ENCODE results near the gene TM2D1.
"Not testable (repeated sequence)": the region's sequence is repeated elsewhere in the genome, so short reads cannot be mapped to it uniquely, and the experiment has no call there.

Gene TM2D1

DNA sequence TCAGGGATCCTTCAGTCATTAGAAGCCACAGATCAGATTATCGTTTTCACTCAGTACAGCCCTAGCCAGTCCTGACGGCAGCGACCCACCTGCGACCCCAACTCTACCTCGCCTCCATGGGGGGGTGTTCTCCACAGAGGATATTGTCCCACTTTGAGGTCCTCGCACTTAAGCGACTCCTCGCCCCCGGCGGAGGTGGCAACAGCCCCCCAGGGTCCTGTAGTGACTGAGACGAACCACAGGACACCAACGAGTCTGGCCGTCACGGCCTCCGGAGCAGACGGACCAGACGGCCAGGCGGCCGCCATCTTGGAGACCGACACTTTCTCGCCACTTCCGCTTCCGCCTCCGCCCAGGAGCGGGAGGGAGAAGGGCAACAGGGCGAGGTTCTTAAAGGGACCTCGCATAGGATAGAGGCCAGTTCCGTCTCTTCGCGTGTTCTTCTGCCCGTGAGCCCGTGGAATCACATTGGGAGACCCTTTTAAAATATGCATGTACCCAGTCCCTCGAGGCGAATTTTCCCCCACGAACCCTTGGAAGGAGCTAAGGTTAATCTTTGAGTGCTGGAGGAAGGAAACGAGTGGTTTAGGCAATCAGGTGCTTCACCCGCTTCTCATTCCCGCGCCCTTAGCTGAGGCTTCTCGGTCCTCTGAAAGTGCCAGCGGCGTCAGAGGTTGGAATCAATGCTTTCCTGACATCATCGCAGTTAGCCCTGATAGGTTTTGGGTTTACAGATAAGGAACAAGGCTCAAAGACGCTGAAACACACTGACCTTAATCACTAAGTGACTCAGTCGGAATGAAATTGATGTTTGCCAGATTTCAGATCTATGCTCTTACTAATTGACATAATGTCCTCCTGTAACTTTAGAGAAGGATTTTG lies at the start of gene TM2D1:
TM2D1 (minus strand) TSS at position 329 of the 882 bp plus-strand sequence; CDS start at position 308, 21 bp downstream.
- peak; percentile 86 for DNase-seq

DNA sequence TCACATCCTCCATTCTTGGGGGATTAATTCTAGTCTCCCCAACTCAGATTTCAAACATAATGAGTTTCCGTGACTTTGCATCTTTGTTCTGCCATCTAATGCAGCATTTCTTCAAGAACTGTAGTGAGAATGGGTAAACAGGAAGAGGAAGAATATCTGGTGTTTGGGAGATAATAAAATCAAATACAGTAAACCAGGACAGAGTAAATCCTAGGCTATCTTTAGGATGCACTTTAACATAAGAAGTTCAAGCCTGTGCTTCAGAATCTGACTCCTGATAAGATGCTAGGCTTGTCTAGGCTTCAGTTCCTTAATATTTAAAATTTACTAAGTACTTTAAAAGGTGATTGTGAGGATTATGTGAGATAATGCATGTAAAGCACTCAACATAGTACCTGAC lies 45.2 kb upstream of the TM2D1 start:
- no peak for DNase-seq

DNA sequence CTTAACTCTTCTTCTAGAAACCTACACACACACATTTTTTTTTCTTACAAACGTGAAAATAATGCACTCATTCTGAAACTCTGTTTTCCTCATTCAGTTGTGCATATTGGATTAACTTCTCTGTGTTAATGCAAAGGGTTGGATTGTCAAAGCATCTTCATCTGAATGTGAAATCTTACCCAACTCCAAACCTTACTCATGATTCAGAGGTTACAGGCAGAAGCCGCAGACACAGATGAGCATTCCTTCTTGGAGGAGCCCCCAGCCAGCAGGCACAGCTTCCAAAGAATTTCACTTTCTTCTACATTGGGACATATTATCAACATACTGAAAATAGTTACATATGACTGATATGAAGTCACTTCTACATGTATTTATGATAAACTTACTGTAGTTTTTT lies 33.0 kb upstream of the TM2D1 start:
- no peak for DNase-seq

DNA sequence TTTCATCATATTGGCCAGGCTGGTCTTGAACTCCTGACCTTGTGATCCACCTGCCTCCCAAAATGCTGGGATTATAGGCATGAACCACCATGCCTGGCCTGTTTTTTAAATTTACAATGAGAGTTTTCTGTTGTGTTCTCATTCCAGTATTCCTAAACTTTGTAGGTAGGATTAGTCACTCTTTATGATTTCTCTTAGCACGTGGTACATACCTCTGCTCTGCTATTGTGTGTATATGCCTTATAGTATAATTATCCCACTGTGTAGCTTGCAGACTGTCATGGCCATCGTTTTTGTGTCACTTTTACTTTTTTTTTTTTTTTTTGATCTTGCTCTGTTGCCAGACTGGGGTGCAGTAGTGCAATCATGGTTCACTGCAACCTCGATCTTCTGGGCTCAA lies 31.8 kb upstream of the TM2D1 start:
- no peak for DNase-seq

DNA sequence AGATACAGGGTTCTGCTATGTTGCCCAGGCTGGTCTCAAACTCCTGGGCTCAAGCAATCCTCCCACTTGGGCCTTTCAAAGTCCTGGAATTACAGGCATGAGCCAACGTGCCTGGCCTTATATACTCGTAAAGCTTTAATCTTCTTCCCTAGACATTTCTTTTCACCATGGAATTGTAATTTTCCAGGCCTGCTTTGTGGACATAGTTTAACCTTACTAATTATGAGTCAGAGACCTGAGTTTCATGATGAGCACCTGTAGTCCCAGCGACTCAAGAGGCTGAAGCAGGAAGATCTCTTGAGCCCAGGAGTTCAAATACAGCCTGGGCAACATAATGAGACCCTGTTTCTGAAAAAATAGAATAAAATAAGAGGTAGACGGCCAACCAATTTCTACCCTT lies 29.6 kb upstream of the TM2D1 start:
- DNase-seq = no peak

DNA sequence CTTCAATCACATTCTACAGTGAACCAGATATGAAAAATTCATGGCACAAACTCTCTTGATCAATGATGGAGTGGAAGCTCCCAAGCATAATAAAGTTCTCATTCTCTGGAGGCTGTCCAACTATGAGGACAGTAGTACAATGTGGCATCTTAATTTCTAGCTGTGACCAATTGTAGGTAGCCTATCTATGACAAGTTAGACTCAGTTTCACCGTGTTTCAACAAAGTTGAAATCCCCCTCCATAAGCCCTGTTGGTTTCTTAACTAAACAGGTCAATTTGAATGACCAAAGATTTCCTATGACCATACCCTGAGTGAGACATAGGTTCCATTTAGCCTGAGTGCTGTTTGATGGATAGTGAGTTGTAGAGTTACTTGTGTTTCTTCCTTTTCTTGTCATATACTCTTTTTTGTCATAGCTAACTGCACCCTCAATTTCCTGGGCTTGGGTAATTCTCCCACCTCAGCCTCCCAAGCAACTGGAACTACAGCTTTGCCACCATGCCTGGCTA lies 29.1 kb upstream of the TM2D1 start:
- no peak for DNase-seq

DNA sequence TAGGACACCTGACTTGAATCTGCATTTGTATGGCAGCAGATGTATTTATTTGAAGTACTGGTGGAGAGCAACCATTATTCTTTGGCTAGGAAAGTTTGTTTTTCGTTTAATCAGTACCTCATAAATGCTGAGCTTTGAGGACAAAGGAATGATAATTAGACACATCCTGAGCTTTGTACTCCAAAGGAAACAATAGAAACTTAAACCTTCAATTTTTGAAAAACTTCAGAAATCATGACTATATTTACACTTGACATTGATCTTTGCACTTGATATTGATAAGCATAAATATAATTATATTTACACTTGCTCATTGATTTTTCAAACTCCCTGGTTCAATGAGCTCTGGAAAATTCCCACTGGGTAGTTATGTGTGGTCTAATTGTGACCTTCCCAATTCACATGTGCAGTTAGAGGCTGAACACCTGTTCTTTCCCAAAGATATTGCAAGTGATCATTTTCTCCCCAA lies 28.0 kb upstream of the TM2D1 start:
- no peak for DNase-seq

DNA sequence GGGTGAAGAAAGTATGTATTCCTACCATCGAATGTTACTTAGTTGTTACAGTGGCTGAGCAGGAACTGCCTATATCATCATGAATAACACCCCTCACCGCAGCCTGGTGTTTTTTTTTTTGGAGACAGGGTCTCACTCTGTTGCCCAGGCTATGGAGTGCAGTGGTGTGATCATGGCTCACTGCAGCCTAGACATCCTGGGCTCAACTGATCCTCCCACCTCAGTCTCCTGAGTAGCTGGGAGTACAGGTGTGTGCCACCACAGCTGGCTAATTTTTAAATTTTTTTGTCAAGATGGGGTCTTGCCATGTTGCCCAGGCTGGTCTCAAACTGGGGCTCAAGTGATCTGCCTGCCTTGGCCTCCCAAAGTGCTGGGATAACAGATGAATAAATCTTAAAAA lies 24.6 kb upstream of the TM2D1 start:
- no peak for DNase-seq

DNA sequence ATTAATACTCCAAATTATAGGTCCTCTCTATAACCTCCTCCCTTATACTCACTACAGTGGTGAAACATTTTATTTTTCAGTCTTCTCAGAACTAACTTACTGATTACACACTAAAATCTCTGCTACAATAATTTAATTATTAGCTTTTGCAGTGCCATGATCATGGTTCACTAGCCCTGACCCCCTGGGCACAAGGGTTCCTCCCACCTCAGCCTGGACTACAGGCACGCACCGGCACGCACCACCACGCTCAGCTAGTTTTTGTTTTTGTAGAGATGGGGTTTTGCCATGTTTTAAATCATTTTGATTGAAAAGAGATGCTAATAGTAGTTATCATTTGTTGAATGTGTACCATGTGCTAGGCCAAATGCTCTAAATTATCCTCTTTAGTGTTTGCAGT lies 23.6 kb upstream of the TM2D1 start:
- DNase-seq = no peak

DNA sequence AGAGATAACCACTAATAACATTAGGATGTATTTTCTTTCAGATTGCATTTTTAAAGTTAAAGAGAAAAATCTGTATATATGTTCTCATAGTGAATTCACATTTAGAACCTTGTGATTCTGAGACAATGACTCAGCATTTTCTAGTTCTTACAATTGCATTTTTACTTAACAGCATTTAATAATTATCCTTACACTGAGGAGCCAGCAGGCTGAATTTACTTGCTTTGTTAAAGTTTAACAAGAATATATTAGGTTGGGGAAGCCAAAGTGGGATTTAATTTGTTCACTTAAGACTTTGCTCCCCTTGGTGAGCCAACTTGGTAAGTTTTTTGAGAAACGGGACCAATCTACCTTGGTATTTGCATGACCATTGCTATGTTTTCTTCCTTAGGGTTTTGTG lies 21.9 kb upstream of the TM2D1 start:
- DNase-seq = no peak

DNA sequence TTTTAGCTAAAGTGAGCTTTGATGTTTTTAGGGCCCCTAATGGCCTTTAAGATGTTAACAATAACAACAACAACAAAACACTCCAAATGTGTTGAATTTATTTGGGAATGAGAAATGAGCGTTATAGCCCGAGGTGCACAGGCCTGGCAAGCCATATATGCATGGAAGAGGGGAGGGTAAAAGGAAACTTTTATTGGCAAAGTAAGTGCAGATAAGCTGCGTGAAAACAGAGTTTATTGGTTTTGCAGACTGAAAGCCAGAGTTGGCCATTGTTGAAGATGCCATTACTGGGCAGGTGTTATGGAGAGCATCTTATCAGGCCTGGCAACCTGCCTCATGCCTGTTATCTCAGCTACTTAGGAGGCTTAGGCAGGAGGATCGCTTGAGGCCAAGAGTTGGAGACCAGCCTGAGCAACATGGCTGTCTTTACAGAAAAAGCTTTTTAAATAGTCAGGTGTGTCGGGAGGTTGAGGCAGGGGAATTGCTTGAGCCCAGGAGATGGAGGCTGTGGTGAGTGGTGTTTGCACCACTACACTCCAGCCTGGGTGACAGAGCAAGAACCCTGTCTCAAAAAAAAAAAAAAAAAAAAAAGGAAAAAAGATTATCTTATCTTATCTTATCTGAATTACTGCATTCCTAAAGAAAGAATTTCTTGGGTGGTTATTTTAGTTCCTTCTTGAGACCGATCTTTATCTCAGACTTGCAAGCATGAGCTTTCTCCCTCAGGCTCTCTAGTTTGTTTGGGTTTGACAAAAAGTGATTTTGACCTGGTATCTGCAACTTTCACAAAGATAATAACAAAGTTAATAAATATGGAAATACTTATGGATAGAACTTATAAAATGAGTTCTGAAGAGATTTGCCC lies 19.0 kb upstream of the TM2D1 start:
- no peak for DNase-seq

DNA sequence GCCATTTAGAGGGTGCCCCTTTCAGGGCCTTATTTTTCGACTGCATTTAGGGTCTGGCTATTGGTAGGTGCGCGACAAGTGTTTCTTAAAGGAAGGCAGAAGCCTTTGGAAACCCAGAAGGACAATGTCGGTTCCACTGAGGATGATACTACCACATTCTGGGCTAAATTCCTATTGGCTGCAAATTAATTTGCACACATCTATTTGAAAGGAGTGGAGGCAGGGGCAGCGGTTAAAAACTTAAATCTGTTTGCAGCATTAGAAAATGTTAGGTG lies 18.4 kb upstream of the TM2D1 start:
- no peak for DNase-seq

DNA sequence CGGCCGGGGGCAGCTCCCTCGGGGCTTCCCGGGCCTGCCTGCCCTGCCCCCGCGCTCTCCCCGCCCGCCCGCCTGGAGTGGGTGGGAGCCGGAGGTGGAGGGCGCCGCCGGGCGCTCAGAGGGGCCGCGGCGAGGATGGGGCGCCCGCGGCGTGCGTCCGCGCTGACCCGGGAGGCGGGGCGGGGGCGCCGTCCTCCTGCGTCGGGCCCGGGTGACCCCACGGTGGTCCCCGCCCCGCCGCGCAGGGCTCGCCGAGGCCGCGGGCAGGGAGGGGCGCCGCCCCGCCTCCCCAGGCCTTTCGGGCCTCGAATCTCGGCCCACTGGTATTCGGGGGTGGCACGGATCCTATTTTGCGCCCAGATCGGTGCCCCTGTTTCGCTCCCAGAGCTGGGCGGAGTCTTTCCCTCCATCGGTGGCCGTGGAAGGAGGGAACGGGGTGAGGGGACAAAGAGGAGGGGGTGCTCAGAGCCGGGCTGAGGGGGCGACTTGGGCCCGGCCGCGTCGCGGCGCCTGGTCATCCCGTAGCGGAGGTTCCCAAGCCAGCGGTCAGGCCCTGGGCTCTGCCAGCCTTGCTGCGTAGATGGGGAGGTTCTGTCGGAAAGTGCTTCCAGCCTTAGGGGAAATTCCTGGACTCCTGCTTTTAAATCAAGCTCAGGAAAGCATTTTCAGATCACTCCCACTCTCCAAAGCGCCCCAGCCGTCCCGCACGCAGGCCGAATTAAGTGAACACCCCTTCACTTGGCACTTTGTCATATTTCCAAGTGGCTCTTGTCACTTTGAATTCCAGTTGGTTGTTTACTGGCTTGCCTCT lies 17.9 kb upstream of the TM2D1 start:
- peak; percentile 14 for DNase-seq

DNA sequence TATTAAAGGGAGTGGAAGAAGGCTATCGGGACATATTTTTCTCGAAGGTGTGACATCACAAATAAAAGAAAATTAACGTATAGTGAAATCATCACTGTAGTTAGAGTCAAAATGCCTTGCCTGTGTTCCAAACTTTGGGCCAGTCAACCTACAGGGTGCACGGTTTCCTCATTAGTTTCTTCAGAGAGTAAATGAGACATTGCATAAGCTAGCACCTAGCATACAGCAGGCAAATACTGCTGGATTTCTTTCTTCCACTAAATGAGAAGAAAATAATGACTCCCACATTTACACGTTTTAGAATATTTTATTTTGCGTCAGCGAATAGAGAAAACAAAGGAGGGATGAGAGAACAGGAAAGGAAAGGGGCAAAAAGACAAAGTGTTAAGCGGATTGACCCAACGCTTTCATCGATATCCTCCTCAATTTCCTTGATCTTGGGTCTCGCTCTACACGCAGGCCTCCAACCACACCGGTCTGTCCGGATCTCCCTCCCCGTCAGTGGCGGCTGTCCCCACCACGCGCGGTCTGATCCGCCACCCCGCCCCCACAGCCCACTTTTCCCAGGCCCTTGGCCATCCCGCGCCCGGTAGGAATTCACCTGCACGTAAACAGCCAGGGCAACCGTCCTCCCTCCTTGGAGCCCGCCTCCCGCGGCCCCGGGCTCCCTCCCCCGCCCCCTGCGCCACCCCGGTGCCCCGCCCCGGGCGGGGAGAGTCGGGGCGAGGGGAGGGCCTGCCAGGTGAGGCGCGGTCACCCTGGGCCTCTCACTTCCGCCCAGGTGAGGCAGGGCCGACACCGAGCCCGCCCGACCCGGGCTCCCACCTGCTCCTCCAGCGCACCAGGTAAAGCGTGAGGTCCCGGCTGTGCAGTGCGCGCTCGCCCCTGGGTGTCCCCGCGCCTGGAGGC lies 17.0 kb upstream of the TM2D1 start, which contains the start of gene PATJ:
PATJ (plus strand) TSS at position 770 of the 909 bp plus-strand sequence. CDS start 20,413 bp downstream, outside the sequence.
- DNase-seq = no peak

DNA sequence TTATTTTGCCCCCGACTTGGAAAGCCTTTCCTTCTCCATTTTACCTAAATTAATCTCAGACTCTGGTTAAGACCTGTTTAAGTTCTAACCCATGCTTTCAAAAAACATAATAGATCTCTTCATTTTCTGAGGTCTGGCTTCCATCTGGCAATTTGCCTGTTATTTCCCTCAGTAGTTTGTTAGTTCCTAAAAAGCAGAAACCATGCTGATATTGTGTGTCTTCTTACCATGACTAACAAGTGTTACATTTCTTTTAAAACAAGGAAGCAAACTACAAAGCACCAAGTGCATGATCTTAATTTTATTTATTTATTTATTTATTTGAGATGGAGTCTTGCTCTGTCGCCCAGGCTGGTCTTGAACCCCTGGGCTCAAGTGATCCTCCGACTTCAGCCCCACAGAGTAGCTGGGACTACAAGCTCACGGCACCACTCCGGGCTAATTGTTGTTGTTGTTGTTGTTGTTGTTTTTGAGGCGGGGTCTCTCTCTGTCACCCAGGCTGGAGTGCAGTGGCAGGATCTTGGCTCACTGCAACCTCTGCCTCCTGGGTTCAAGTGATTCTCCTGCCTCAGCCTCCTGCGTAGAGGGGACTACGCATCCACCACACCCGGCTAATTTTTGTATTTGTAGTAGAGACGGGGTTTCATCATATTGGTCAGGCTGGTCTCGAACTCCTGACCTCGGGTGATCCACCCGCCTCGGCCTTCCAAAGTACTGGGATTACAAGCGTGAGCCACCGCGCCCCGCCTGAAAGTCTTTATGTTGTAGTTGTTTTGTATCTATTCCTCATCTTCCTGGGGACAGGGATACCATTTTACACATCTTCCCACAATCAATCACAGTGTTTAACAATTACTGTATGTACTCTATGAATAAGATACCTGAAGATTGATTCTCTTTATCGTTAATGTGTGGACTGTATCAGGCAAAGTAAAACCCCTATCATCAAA lies 16.1 kb upstream of the TM2D1 start:
- no peak for DNase-seq

DNA sequence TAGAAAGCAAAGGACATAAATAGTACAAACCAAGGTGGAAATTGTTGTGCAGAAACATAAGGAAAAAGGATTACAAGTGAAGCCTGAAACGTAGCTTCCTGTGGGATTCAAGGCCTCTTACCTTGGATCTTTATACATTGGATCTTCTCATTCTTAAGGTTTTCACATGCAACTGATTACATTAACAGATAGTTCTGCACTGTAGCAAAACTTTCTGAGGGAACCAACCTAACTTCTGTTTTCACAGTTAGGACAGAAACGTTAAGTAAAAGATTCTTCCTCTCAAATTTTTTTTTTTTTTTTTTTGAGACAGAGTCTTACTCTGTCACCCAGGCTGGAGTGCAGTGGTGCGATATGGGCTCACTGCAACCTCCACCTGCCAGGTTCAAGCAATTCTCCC lies 7.8 kb upstream of the TM2D1 start:
- no peak for DNase-seq

DNA sequence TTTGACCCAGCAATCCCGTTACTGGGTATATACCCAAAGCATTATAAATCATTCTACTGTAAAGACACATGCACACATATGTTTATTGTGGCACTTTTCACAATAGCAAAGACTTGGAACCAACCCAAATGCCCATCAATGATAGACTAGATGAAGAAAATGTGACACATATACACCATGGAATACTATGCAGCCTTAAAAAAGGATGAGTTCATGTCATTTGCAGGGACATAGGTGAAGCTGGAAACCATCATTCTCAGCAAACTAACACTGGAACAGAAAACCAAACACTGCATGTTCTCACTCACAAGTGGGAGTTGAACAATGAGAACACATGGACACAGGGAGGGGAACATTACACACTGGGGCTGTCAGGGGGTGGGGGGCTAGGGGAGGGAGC lies 5.7 kb upstream of the TM2D1 start:
- DNase-seq = not testable (repeated sequence)

DNA sequence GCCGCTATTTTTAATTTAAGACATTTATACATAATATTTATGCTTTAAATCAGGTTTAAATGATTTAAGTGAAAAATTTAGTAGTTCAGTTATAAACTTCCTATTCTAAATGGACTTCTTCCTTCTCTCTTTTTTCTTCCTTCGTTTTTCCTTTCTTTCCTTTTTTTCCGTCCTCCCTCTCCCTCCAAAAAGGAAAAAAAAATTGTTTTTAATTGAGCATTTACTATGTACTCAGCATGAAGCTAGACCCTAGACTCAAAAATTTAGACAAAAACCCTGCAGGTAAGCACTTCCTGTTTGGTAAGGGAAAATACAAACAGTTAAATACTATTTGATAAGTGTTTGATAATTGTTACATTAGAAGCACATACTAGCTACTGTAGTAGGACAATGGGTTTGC lies 2.6 kb upstream of the TM2D1 start:
- DNase-seq = no peak

DNA sequence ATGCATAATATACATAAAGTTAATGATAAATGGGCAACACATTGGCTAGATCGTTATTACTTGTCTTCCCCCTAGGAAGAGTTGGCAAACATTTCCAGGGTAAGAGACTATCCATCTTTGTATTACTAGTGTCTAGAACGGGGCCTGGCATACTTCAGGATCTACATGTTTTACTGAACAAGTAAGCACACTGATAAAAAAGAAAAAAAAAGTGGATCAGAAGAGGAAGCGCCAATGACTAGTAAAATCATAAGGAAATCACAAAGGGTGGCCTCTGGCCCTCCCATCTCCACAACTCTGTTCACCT lies 482 bp downstream of the TM2D1 start:
- no peak for DNase-seq

DNA sequence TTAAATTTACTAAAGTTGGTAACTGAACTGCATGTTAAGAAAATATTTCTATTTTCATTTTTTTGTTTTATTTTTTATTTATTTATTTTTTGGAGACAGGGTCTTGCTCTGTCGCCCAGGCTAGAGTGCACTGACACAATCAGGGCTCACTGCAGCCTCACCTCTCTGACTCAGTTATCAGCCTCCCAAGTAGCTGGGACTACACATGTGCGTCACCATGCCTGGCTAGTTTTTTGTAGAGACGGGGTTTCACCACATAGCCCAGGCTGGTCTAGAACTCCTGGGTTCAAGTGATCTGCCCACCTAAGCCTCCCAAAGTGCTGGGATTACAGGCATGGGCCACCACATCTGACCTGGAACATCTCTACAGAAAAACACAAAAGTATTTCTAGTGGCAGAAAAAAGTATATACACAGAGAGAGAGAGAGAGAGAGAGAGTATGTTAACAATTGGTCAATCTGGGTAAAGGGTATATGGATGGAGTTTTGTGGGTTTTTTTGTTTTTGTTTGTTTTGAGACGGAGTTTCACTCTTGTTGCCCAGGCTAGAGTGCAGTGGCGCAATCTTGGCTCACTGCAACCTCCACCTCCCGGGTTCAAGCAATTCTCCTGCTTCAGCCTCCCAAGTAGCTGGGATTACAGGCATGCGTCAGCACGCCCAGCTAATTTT lies 5.8 kb downstream of the TM2D1 start:
- not testable (repeated sequence) for DNase-seq

All from NCI-H524 treated with DMSO at 0.1 percent for 48 hours (cell line).